Measurements from ENCODE around the gene LZTR1.

DNA sequence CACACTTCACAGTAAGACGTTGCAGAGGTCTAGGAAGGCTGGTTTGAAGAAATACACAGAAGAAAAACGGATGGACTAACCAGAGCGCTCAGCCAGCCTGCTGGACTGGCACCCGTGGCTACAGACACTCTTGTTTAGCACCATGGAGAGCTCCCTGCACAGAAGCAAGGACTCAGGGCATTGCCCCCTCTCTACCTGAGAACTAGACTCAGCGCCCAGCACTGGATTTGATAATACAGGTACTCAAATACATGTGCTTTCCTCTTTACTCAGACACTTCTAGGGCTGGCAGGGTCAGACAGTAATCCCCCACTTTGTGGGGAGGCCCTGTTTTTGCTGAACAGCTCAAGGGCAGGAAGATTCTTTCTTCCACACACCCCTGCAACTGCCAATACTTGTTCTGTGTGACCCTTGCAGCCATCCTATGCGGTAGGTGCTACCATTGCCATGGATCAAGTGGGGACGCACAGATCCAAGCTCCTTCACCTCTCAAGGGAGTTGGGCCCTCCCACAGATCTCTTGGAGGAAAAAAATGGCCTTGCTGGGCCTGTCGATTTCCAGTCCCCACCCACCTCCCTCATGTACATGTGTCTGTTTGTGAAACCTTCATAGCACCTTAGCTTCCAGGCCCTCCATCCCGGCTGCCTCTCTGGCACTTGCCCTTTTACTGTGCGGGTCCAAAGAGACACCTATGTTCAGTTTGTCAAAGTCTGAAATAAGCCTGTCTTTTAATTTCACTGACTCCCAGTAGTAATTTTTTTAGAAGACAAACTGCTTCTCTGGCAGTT, 27.7 kb downstream of the LZTR1 start:
- TF ChIP-seq, protein P1, sequence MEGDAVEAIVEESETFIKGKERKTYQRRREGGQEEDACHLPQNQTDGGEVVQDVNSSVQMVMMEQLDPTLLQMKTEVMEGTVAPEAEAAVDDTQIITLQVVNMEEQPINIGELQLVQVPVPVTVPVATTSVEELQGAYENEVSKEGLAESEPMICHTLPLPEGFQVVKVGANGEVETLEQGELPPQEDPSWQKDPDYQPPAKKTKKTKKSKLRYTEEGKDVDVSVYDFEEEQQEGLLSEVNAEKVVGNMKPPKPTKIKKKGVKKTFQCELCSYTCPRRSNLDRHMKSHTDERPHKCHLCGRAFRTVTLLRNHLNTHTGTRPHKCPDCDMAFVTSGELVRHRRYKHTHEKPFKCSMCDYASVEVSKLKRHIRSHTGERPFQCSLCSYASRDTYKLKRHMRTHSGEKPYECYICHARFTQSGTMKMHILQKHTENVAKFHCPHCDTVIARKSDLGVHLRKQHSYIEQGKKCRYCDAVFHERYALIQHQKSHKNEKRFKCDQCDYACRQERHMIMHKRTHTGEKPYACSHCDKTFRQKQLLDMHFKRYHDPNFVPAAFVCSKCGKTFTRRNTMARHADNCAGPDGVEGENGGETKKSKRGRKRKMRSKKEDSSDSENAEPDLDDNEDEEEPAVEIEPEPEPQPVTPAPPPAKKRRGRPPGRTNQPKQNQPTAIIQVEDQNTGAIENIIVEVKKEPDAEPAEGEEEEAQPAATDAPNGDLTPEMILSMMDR (IDR thresholded peaks at IDR 0.05; ENCODE audit: low read depth, low read length, missing input control): no peak
- TF ChIP-seq GABPA (IDR thresholded peaks at IDR 0.05 in 1 of 2, conservative IDR thresholded peaks at IDR 0.05 in 1 of 2) (no peak), RAD21 (IDR thresholded peaks at IDR 0.05) (no peak), HNF4A (conservative IDR thresholded peaks at IDR 0.05) (no peak), FOXA1 (IDR thresholded peaks at IDR 0.05) (no peak)
- TF ChIP-seq, protein P2, sequence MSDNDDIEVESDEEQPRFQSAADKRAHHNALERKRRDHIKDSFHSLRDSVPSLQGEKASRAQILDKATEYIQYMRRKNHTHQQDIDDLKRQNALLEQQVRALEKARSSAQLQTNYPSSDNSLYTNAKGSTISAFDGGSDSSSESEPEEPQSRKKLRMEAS (IDR thresholded peaks at IDR 0.05): no peak
- TF ChIP-seq, protein P3, sequence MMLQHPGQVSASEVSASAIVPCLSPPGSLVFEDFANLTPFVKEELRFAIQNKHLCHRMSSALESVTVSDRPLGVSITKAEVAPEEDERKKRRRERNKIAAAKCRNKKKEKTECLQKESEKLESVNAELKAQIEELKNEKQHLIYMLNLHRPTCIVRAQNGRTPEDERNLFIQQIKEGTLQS (IDR thresholded peaks at IDR 0.05): no peak

Measured in liver (tissue), 3 donors.